ENCODE data around the gene CHL1.

DNA sequence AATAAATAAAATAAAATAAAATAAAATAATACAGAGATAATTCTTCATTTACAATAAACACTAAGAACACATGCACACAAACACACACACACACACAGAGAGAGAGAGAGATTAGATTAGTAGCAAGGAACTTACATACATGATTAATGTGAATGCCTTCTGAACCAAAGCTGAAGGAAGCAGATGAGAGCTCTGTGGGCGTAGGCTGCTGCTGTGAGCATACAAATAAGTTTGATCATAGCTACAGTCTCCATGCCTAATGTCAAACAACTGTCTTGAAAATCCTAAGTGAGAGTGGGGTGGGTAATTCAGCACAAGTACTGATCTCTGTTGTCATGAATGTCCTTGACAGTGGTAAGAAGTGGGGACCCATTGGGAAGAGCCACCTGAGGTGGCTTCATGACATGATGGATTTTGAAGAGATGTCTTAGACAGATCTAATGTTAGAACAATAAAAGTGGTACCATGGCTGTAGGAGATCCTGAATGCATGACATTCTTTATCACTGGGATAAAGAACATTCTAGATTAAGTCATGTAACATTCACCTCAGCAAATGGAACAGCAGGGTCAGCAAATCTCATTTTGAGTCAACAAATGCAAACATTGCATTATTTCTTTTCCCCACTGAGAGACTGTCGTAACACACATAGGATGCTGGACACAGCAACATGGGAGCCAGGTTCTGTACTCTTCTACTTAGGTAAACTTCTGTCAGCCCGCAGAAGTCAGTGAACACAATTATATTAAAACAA lies 46.2 kb downstream of the CHL1 start:
- TF ChIP-seq, protein P1, sequence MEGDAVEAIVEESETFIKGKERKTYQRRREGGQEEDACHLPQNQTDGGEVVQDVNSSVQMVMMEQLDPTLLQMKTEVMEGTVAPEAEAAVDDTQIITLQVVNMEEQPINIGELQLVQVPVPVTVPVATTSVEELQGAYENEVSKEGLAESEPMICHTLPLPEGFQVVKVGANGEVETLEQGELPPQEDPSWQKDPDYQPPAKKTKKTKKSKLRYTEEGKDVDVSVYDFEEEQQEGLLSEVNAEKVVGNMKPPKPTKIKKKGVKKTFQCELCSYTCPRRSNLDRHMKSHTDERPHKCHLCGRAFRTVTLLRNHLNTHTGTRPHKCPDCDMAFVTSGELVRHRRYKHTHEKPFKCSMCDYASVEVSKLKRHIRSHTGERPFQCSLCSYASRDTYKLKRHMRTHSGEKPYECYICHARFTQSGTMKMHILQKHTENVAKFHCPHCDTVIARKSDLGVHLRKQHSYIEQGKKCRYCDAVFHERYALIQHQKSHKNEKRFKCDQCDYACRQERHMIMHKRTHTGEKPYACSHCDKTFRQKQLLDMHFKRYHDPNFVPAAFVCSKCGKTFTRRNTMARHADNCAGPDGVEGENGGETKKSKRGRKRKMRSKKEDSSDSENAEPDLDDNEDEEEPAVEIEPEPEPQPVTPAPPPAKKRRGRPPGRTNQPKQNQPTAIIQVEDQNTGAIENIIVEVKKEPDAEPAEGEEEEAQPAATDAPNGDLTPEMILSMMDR (IDR thresholded peaks at IDR 0.05): no peak
- TF ChIP-seq POLR2A (IDR thresholded peaks at IDR 0.05): no peak

Measured in gastroesophageal sphincter (tissue), 3 donors.